ENCODE data around the gene FASN.

DNA sequence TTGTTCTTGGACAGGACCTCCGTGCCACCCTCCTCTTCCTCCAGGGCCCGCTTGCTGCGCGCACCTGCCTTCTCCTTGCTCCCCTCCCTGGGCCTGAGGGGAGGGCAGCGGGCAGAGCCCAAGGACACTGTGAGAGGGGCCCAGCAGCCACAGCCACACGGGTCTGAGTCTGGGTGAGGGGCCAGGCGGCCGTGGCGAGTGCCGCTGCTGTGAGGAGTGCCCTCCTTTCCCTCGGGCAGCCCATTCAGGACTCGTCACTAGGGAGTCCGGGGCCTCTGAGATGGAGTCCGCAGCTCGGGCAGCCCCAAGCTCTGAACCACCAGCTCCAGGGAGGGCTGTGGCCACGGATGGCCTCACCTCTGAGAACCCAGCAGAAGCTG lies 38.0 kb downstream of the FASN start:
- TF ChIP-seq CTCF (IDR thresholded peaks at IDR 0.05) (no peak), EZH2 (IDR thresholded peaks at IDR 0.05; ENCODE audit: borderline replicate concordance, insufficient read depth, low read depth, low read length, poor library complexity, severe bottlenecking) (no peak)

Data from B cell (primary cell).